DND-41 (cell line): ENCODE results near the gene CTNNBL1.

ENCODE experiments used
- ATAC-seq: fragments of 200-7000 bp; cut with Tn5 transposase; 3 replicates; pipeline ENCODE4 v1.9.1; 2021; ENCODE audit warnings: low read depth; ENCODE audit not compliant: insufficient read depth
- DNase-seq: peaks from one replicate; pipeline ENCODE4 v3.0.0-alpha.2; 2020
- H2AFZ ChIP-seq: 2 replicates; pipeline ENCODE4 v1.6.0; 2012; ENCODE audit warnings: low read depth, low read length
- H3K27ac ChIP-seq: 2 replicates; pipeline ENCODE4 v1.5.1; 2012; ENCODE audit warnings: low read length, inconsistent platforms
- H3K27me3 ChIP-seq: fragments of 200-600 bp; sonication (generic); 2 replicates; pipeline ENCODE4 v1.6.0; 2012; ENCODE audit warnings: low read length, mild to moderate bottlenecking, inconsistent platforms; ENCODE audit not compliant: insufficient read depth, poor library complexity
- H3K36me3 ChIP-seq: 2 replicates; pipeline ENCODE4 v1.5.1; 2012; ENCODE audit warnings: low read length, inconsistent platforms; ENCODE audit not compliant: insufficient read depth
- H3K4me1 ChIP-seq: 2 replicates; pipeline ENCODE4 v1.5.1; 2012; ENCODE audit warnings: mild to moderate bottlenecking, low read length; ENCODE audit not compliant: insufficient read depth
- H3K4me2 ChIP-seq: 2 replicates; pipeline ENCODE4 v1.6.0; 2012; ENCODE audit warnings: mild to moderate bottlenecking, moderate library complexity, low read length, inconsistent platforms; ENCODE audit not compliant: insufficient read depth
- H3K4me3 ChIP-seq, 2 experiments: fragments of 200-600 bp in 1 of 2; shearing (Covaris generic) in 1 of 2; 2 replicates each; pipeline ENCODE4 v1.5.1; 2012 to 2016; ENCODE audit warnings: inconsistent platforms in 2 of 2, low read length in 2 of 2, mild to moderate bottlenecking in 2 of 2, low read depth in 1 of 2, moderate library complexity in 1 of 2
- H3K79me2 ChIP-seq: 2 replicates; pipeline ENCODE4 v1.6.0; 2012; ENCODE audit warnings: low read length, inconsistent platforms; ENCODE audit not compliant: insufficient read depth
- H3K9ac ChIP-seq: 2 replicates; pipeline ENCODE4 v1.6.0; 2012; ENCODE audit warnings: low read depth, mild to moderate bottlenecking, inconsistent platforms, low read length, moderate library complexity
- H3K9me3 ChIP-seq: 2 replicates; pipeline ENCODE4 v1.5.1; 2012; ENCODE audit warnings: low read length, moderate library complexity, mild to moderate bottlenecking, inconsistent platforms; ENCODE audit not compliant: insufficient read depth, severe bottlenecking
- H4K20me1 ChIP-seq: 2 replicates; pipeline ENCODE4 v1.6.0; 2012; ENCODE audit warnings: low read length; ENCODE audit not compliant: insufficient read depth
- CTCF ChIP-seq: IDR thresholded peaks from 2 replicates; pipeline ENCODE4 v1.5.1; 2012; ENCODE audit warnings: borderline replicate concordance, low read length, moderate library complexity, mild to moderate bottlenecking; ENCODE audit not compliant: poor library complexity, severe bottlenecking; ENCODE audit errors: extremely low read depth
- EZH2 ChIP-seq: IDR thresholded peaks from 3 replicates; pipeline ENCODE4 v1.6.1; 2012; ENCODE audit warnings: borderline replicate concordance, low read depth, mild to moderate bottlenecking, moderate library complexity, low read length, inconsistent platforms; ENCODE audit not compliant: severe bottlenecking

CTNNBL1 gene

GRCh38 chr20:37863289-37863688 is 169.5 kb downstream of the CTNNBL1 start:
- Histone ChIP-seq H3K36me3 (peaks cover 71% of the 10 kb centered on the region), H3K79me2 (no peaks in the 10 kb centered on the region), H3K27me3 (no peaks in the 10 kb centered on the region), H3K9ac (no peak overlapping the region), H3K9me3 (no peaks in the 10 kb centered on the region), H4K20me1 (no peaks in the 10 kb centered on the region), H3K27ac (no peak overlapping the region), H2AFZ (no peak overlapping the region), H3K4me1 (no peaks in the 10 kb centered on the region), H3K4me2 (no peak overlapping the region), H3K4me3 (no peak overlapping the region)
- ATAC-seq (no peak), DNase-seq (no peak)
- TF ChIP-seq CTCF (no peak), EZH2 (no peak)

DNA sequence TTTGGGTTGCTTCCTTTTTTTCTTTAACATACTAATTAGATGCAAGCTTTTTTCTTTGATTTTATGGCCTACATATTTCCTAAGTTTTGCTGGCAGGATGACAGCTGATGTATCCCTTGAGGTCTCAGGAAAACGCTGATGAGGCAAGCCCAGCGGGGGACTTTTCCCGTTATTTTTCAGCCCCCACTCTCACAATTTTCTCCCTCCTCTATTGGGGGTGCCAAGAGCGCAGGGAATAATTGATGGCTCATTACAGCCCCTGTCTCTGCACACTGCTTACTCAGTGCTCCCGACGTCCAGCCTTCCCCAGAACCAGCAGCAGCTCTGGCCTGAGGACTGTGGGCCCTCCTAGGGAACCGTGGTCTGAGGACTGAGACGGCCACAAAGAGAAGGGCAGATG is 170.5 kb downstream of the CTNNBL1 start:
- no peak for TF ChIP-seq CTCF
- TF ChIP-seq EZH2, result no peak
- H3K9ac ChIP-seq, result no peak overlapping the region
- H3K79me2 ChIP-seq, result no peaks in the 10 kb centered on the region
- no peaks in the 10 kb centered on the region for H3K9me3 ChIP-seq
- H3K27ac ChIP-seq, result no peak overlapping the region
- H2AFZ ChIP-seq, result no peak overlapping the region
- H3K4me1 ChIP-seq, result no peaks in the 10 kb centered on the region
- DNase-seq (no peak), ATAC-seq (no peak)
- H3K36me3 ChIP-seq, result peaks cover 77% of the 10 kb centered on the region
- H4K20me1 ChIP-seq, result no peaks in the 10 kb centered on the region
- H3K27me3 ChIP-seq, result no peaks in the 10 kb centered on the region
- H3K4me2 ChIP-seq, result no peak overlapping the region
- H3K4me3 ChIP-seq, result no peak overlapping the region

GRCh38 chr20:37866051-37866450 is 172.2 kb downstream of the CTNNBL1 start:
- Histone ChIP-seq H3K4me1 (no peaks in the 10 kb centered on the region), H3K4me2 (no peak overlapping the region), H3K9ac (no peak overlapping the region), H3K27ac (no peak overlapping the region), H3K79me2 (no peaks in the 10 kb centered on the region), H3K36me3 (peaks cover 78% of the 10 kb centered on the region), H3K9me3 (no peaks in the 10 kb centered on the region), H3K4me3 (no peak overlapping the region), H4K20me1 (no peaks in the 10 kb centered on the region), H3K27me3 (no peaks in the 10 kb centered on the region), H2AFZ (no peak overlapping the region)
- DNase-seq, result no peak
- TF ChIP-seq EZH2, result no peak
- TF ChIP-seq CTCF, result no peak
- ATAC-seq, result no peak
